ENCODE measurements around the gene GABRB3. TPM values are rescaled to one million over a fixed set of nuclear protein-coding genes. Genes with fewer than 3 reads are reported as not detected.
A peak's percentile ranks its signal among the peaks of the same experiment; 100 is the strongest.

The GABRB3 gene
- polyA plus RNA-seq, 3 donors: not detected

GRCh38 chr15:26679927-26680326 is 92.9 kb downstream of the GABRB3 start:
- intact Hi-C loops (cut with micrococcal nuclease): no loop called here
- no peak for DNase-seq
- Histone ChIP-seq H3K79me2 (ENCODE audit: insufficient read depth, low read length) (no peaks in the 10 kb centered on the region), H4K20me1 (ENCODE audit: insufficient read depth, low read length) (no peaks in the 10 kb centered on the region), H3K9ac (ENCODE audit: insufficient read depth, low read length, poor library complexity, severe bottlenecking) (no peak overlapping the region), H2AFZ (ENCODE audit: insufficient read depth, low read depth, low read length, poor library complexity, severe bottlenecking) (no peak overlapping the region), H3K4me2 (replicated peaks; ENCODE audit: extremely low read depth, low read length, poor library complexity, severe bottlenecking) (no peak overlapping the region), H3K4me3 (replicated peaks in 1 of 3; ENCODE audit: low read depth in 2 of 3, low read length in 3 of 3) (no peak overlapping the region), H3K9me3 (replicated peaks in 1 of 2; ENCODE audit: control insufficient read depth in 1 of 2, insufficient read depth in 1 of 2, low read length in 2 of 2) (peaks cover 23 to 24% of the 10 kb centered on the region in 2 donors), H3K27me3 (ENCODE audit: control insufficient read depth in 2 of 2, insufficient read depth in 2 of 2, low read length in 2 of 2) (no peaks in the 10 kb centered on the region), H3K4me1 (ENCODE audit: control insufficient read depth in 1 of 2, insufficient read depth in 2 of 2, low read length in 2 of 2) (no peaks in the 10 kb centered on the region), H3K27ac (ENCODE audit: low read depth in 1 of 2, low read length in 2 of 2) (no peak overlapping the region), H3K36me3 (replicated peaks in 1 of 2; ENCODE audit: control insufficient read depth in 1 of 2, insufficient read depth in 2 of 2, low read length in 2 of 2) (no peaks in the 10 kb centered on the region)
- Mint-ChIP-seq H3K27me3 (ENCODE audit: low read depth in 3 of 3) (no peaks in the 10 kb centered on the region), H3K4me1 (no peaks in the 10 kb centered on the region), H3K27ac (no peak overlapping the region), H3K4me3 (no peak overlapping the region), H3K9me3 (peaks cover 4 to 33% (median 5%) of the 10 kb centered on the region in 7 donors), H3K36me3 (no peaks in the 10 kb centered on the region)
- WGBS (ENCODE audit: insufficient coverage): 74% methylated on average over 2 of the region's 3 CpGs
- TF ChIP-seq CTCF (IDR thresholded peaks at IDR 0.05): no peak

GRCh38 chr15:26676115-26676514 is 96.8 kb downstream of the GABRB3 start:
- WGBS (ENCODE audit: insufficient coverage): no CpG with 5 or more reads among the region's 3 CpGs
- Mint-ChIP-seq H3K36me3 (no peaks in the 10 kb centered on the region), H3K27ac (peak overlapping the region in 1 of 7 donors; percentile 6), H3K4me3 (no peak overlapping the region), H3K9me3 (peaks cover 2 to 25% (median 10%) of the 10 kb centered on the region in 7 donors), H3K27me3 (ENCODE audit: low read depth in 3 of 3) (no peaks in the 10 kb centered on the region), H3K4me1 (no peaks in the 10 kb centered on the region)
- Histone ChIP-seq H4K20me1 (ENCODE audit: insufficient read depth, low read length) (no peaks in the 10 kb centered on the region), H3K4me2 (replicated peaks; ENCODE audit: extremely low read depth, low read length, poor library complexity, severe bottlenecking) (no peak overlapping the region), H3K4me3 (replicated peaks in 1 of 3; ENCODE audit: low read depth in 2 of 3, low read length in 3 of 3) (no peak overlapping the region), H3K36me3 (replicated peaks in 1 of 2; ENCODE audit: control insufficient read depth in 1 of 2, insufficient read depth in 2 of 2, low read length in 2 of 2) (no peaks in the 10 kb centered on the region), H3K27me3 (ENCODE audit: control insufficient read depth in 2 of 2, insufficient read depth in 2 of 2, low read length in 2 of 2) (no peaks in the 10 kb centered on the region), H3K4me1 (ENCODE audit: control insufficient read depth in 1 of 2, insufficient read depth in 2 of 2, low read length in 2 of 2) (no peaks in the 10 kb centered on the region), H3K9ac (ENCODE audit: insufficient read depth, low read length, poor library complexity, severe bottlenecking) (no peak overlapping the region), H3K9me3 (replicated peaks in 1 of 2; ENCODE audit: control insufficient read depth in 1 of 2, insufficient read depth in 1 of 2, low read length in 2 of 2) (peaks cover 2 to 23% of the 10 kb centered on the region in 2 donors), H2AFZ (ENCODE audit: insufficient read depth, low read depth, low read length, poor library complexity, severe bottlenecking) (no peak overlapping the region), H3K27ac (ENCODE audit: low read depth in 1 of 2, low read length in 2 of 2) (no peak overlapping the region), H3K79me2 (ENCODE audit: insufficient read depth, low read length) (no peaks in the 10 kb centered on the region)
- intact Hi-C loops (cut with micrococcal nuclease): no loop called here
- no peak for TF ChIP-seq CTCF (IDR thresholded peaks at IDR 0.05)
- no peak for DNase-seq

Data from CD14-positive monocyte (primary cell).